ENCODE data around the gene THBS2.
"Not testable (repeated sequence)": the region's sequence is repeated elsewhere in the genome, so short reads cannot be mapped to it uniquely, and the experiment has no call there.

The THBS2 gene

GRCh38 chr6:169253337-169254238, at the start of gene THBS2:
Gene THBS2, minus strand, starts transcription at chr6:169253846. Its CDS starts 3,062 bp downstream, at chr6:169250784.
- TF ChIP-seq CTCF (IDR thresholded peaks at IDR 0.05; ENCODE audit: insufficient read depth, low read depth, low read length, missing control alignments) = no peak
- peak; percentile 31 for DNase-seq (ENCODE audit: low read depth)
- H3K4me3 ChIP-seq (ENCODE audit: low read length) = peak within 1 kb of the TSS; percentile 14

- no peak overlapping the region for H3K4me3 ChIP-seq (ENCODE audit: low read length)
- TF ChIP-seq CTCF (IDR thresholded peaks at IDR 0.05; ENCODE audit: insufficient read depth, low read depth, low read length, missing control alignments) = no peak
- no peak for DNase-seq (ENCODE audit: low read depth)
Observed at GRCh38 chr6:169302716-169303115, 49.1 kb upstream of the THBS2 start.

- no peak for TF ChIP-seq CTCF (IDR thresholded peaks at IDR 0.05; ENCODE audit: insufficient read depth, low read depth, low read length, missing control alignments)
- DNase-seq (ENCODE audit: low read depth) = no peak
- H3K4me3 ChIP-seq (ENCODE audit: low read length) = no peak overlapping the region
Observed at GRCh38 chr6:169302255-169302654, 48.6 kb upstream of the THBS2 start.

- no peak for DNase-seq (ENCODE audit: low read depth)
- H3K4me3 ChIP-seq (ENCODE audit: low read length) = no peak overlapping the region
- TF ChIP-seq CTCF (IDR thresholded peaks at IDR 0.05; ENCODE audit: insufficient read depth, low read depth, low read length, missing control alignments) = no peak
Observed at GRCh38 chr6:169300916-169301315, 47.3 kb upstream of the THBS2 start.

- H3K4me3 ChIP-seq (ENCODE audit: low read length); DNase-seq (ENCODE audit: low read depth): not testable (repeated sequence)
Observed at GRCh38 chr6:169298626-169299025, 45.0 kb upstream of the THBS2 start.

- DNase-seq (ENCODE audit: low read depth) = no peak
- TF ChIP-seq CTCF (IDR thresholded peaks at IDR 0.05; ENCODE audit: insufficient read depth, low read depth, low read length, missing control alignments) = no peak
- H3K4me3 ChIP-seq (ENCODE audit: low read length) = no peak overlapping the region
Observed at GRCh38 chr6:169296622-169297021, 43.0 kb upstream of the THBS2 start.

- peak; percentile 84 for DNase-seq (ENCODE audit: low read depth)
- no peak for TF ChIP-seq CTCF (IDR thresholded peaks at IDR 0.05; ENCODE audit: insufficient read depth, low read depth, low read length, missing control alignments)
- no peak overlapping the region for H3K4me3 ChIP-seq (ENCODE audit: low read length)
Observed at GRCh38 chr6:169296170-169296569, 42.5 kb upstream of the THBS2 start.
